Left cardiac atrium (tissue), 4 donors: ENCODE data around the gene DIO3. TPM values are rescaled to one million over a fixed set of nuclear protein-coding genes. Genes with fewer than 3 reads are reported as not detected.
"Not testable (repeated sequence)": the region's sequence is repeated elsewhere in the genome, so short reads cannot be mapped to it uniquely, and the experiment has no call there.

ENCODE experiments used
- ATAC-seq, 2 donors: fragments of 200-7000 bp; cut with Tn5 transposase; one replicate each; pipeline ENCODE4 v1.9.1; 2020; ENCODE audit warnings: mild to moderate bottlenecking in 2 of 2, moderate library complexity in 2 of 2
- DNase-seq: peaks from one replicate; pipeline ENCODE4 v3.0.0-alpha.2; 2020
- intact Hi-C, 2 donors: fragments of 100-400 bp; cut with DNase I; formaldehyde crosslinking; loops; one replicate each; pipeline versions ENCODE4 v1.14.1 to v1.15.1; 2022 to 2023
- total RNA-seq, 2 donors: library from RNA; stranded (reverse); fragmentation: NEBNext Ultra II Directional; extraction: Animal tissue kit (Norgen Biotek cat#: 25700); gene quantifications; one replicate each; pipeline ENCODE4 v1.2.1, GENCODE V29; 2021
- donor health status: DM: no; HTN: yes; CAD: no.
- donor health status: DM: no; HTN: yes; CAD: no; lungs with severe emphysema.
- donor health status: DM: yes; HTN: yes; CAD: no.
- donor health status: Dilated cardiomyopathy.

Gene DIO3
- total RNA-seq, 2 donors from 2014 or later = 0.37 to 1.1 TPM

- no peak for DNase-seq
- intact Hi-C loops = no loop called here
- no peak for ATAC-seq
Measured at GRCh38 chr14:101540481-101541462, 20.5 kb upstream of the DIO3 start.

GRCh38 chr14:101542391-101542790 is 18.9 kb upstream of the DIO3 start:
- DNase-seq (no peak), ATAC-seq (no peak)
- intact Hi-C loops = no loop called here

- DNase-seq = no peak
- ATAC-seq = no peak
- intact Hi-C loops = no loop called here
Measured at GRCh38 chr14:101543814-101544213, 17.5 kb upstream of the DIO3 start.

- intact Hi-C loops = no loop called here
- no peak for DNase-seq
- no peak for ATAC-seq
Measured at GRCh38 chr14:101544550-101544949, 16.7 kb upstream of the DIO3 start.

GRCh38 chr14:101546706-101547105 is 14.6 kb upstream of the DIO3 start:
- no peak for ATAC-seq
- intact Hi-C loops = no loop called here

GRCh38 chr14:101547107-101547738 is 14.1 kb upstream of the DIO3 start:
- intact Hi-C loops = no loop called here

More at GRCh38 chr14:101546706-101547105, 14.6 kb upstream of the DIO3 start:
- no peak for DNase-seq

GRCh38 chr14:101547961-101548669 is 13.2 kb upstream of the DIO3 start:
- no peak for DNase-seq
- ATAC-seq = no peak
- intact Hi-C loops = no loop called here

More at GRCh38 chr14:101547107-101547738, 14.1 kb upstream of the DIO3 start:
- DNase-seq (no peak), ATAC-seq (no peak)

- intact Hi-C loops = no loop called here
- DNase-seq (no peak), ATAC-seq (no peak)
Measured at GRCh38 chr14:101548710-101549109, 12.6 kb upstream of the DIO3 start.

GRCh38 chr14:101549154-101549553 is 12.1 kb upstream of the DIO3 start:
- DNase-seq (no peak), ATAC-seq (no peak)
- intact Hi-C loops = no loop called here

- intact Hi-C loops, ATAC-seq, DNase-seq: not testable (repeated sequence)
Measured at GRCh38 chr14:101550202-101550912, 10.9 kb upstream of the DIO3 start.

GRCh38 chr14:101551729-101552595 is 9.3 kb upstream of the DIO3 start:
- DNase-seq = no peak

GRCh38 chr14:101552786-101553231 is 8.5 kb upstream of the DIO3 start:
- DNase-seq = no peak
- ATAC-seq = no peak

More at GRCh38 chr14:101551729-101552595, 9.3 kb upstream of the DIO3 start:
- ATAC-seq = no peak
- intact Hi-C loops = no loop called here

GRCh38 chr14:101553393-101553792 is 7.9 kb upstream of the DIO3 start:
- DNase-seq (no peak), ATAC-seq (no peak)
- intact Hi-C loops = no loop called here

More at GRCh38 chr14:101552786-101553231, 8.5 kb upstream of the DIO3 start:
- intact Hi-C loops = no loop called here

- intact Hi-C loops = no loop called here
- DNase-seq = no peak
- ATAC-seq = no peak
Measured at GRCh38 chr14:101553931-101554330, 7.4 kb upstream of the DIO3 start.

GRCh38 chr14:101554991-101555668 is 6.2 kb upstream of the DIO3 start:
- intact Hi-C loops = no loop called here
- no peak for DNase-seq
- ATAC-seq = no peak

- ATAC-seq, DNase-seq, intact Hi-C loops: not testable (repeated sequence)
Measured at GRCh38 chr14:101555669-101556043, 5.6 kb upstream of the DIO3 start.

- intact Hi-C loops = no loop called here
- no peak for DNase-seq
- ATAC-seq = no peak
Measured at GRCh38 chr14:101556131-101556530, 5.2 kb upstream of the DIO3 start.
